GM21381 (cell line): ENCODE measurements around the gene B9D1.

Experiments
- ATAC-seq: cut with Tn5 transposase; IDR thresholded peaks from one replicate; pipeline ENCODE4 v1.9.1; 2021; ENCODE audit warnings: mild to moderate bottlenecking, moderate library complexity; ENCODE audit not compliant: unreplicated experiment

Gene B9D1

GRCh38 chr17:19341641-19342610 is 20.6 kb downstream of the B9D1 start:
- ATAC-seq, result no peak

GRCh38 chr17:19341211-19341631 is 21.3 kb downstream of the B9D1 start:
- no peak for ATAC-seq

DNA sequence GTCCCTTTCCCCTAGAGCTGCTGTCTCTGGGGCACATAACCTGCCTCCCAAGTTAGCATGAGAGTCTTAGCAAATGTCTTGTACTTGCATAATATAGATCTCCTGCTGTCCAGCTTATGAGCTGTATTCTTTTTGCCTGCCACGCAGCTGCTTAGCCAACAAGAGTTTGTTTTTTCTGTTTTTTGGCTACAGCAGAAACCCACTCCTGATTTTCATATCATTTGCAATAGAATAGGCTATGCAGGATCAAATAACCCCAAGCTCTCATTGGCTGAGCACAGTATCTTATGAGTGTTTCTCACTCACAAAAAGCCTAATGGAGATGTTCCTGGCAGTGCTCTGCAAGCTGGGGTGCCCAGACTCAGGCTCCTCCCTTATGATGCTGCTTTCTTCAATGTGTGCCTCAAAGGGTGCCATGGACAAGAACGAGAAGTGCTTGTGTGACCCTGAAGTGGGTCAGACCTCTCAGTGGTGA is 23.1 kb downstream of the B9D1 start:
- no peak for ATAC-seq

- peak; percentile 48 for ATAC-seq
Observed at GRCh38 chr17:19338031-19338990, 24.2 kb downstream of the B9D1 start.

DNA sequence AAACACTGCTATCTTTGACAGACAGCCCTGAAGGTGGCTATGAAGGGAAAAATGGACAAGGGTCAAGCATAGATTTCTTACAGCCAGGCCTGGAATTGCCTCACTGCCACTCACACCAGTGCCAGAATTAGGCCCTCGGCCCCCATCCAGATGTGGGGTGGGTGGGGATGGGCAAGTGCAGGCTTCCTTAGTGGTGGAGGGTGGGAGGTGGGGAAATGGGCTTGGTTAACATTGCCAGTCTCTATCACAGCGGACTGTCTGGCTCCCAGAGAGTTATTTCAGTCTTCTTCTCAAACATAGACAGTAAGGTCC is 24.9 kb downstream of the B9D1 start:
- ATAC-seq, result no peak

- ATAC-seq, result no peak
Observed at GRCh38 chr17:19336938-19337711, 25.4 kb downstream of the B9D1 start.

- no peak for ATAC-seq
Observed at GRCh38 chr17:19335951-19336631, 26.4 kb downstream of the B9D1 start.

DNA sequence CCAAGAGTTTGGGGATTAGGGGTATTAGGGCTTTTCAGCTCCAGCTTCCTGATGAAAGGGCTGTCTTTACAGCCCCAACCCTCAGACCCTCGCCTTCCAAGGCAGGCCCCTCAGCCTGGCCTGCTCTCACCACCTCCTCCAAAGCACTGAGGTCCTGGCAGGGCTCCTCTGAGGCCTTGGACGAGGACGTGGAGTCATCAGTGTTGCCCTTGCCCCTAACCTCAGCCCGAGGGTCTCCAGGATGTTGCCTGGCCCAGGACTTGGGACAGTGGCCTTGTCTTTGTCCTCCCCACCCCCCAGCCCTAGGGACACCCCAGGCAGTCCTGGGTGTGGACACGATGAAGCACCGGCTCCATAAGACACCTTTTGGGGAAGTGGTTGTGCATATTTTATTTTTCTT is 28.2 kb downstream of the B9D1 start:
- ATAC-seq, result no peak

- ATAC-seq, result no peak
Observed at GRCh38 chr17:19333736-19334290, 28.7 kb downstream of the B9D1 start.

- no peak for ATAC-seq
Observed at GRCh38 chr17:19333132-19333440, 29.4 kb downstream of the B9D1 start.

- ATAC-seq, result no peak
Observed at GRCh38 chr17:19332371-19333131, 30.0 kb downstream of the B9D1 start.

- ATAC-seq, result no peak
Observed at GRCh38 chr17:19331543-19332245, 30.8 kb downstream of the B9D1 start.

DNA sequence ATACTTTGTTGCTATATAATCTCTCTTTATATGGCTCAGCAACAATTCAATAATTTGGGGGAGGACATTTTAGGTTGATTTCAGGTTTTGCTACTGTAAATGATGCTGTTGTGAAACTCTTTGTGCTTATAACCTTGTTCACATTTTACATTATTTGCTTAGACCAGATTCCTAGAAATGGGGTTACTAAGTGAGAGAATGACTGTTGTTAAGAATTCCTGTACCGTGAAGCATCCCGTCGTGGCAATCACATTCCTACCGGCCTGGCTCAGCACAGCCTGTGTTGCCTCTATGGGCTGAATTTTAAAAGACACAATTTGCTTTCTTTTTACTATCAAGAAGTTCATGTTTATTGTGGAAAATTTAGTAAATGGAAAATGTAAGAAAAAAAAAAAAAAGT is 31.4 kb downstream of the B9D1 start:
- no peak for ATAC-seq

DNA sequence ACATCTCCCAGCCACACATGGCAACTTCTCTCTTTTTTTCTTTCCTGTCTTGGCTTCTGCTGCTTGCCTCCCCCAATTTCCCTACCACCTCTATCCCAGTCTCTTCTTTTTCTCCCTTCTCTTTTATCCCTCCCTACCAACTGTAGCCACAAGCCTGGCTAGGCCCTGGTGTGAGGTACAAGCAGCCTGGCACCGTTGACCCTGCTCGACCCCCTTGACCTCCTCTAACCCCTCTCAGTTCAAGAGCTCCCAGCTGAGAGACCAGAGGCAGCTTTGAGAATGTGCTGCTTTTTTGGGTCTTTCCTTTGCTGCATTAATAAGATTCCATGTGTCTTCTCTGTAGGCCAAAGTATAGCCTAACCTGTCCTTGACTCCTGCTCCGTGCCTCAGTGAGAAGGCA is 32.3 kb downstream of the B9D1 start:
- ATAC-seq, result no peak

DNA sequence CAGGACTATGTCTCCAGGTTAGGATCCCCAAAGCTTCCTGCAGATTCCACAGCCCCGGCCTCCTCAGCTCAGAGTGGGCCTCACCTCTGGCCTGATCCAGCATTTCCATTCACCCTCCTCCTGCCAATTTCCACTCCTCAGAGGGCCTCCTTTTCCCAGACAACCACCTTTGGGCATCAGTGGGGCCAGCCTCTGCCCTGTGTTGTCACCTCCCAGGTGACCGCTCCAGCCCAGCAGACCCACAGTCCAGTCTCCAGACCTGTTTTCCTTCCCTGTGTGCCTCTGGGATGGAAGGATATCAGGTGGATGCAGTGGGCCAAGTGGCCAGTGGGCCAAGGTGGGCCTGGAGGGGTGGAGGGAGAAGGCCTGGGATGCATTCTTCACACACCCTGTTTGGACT is 32.7 kb downstream of the B9D1 start:
- ATAC-seq, result no peak

- ATAC-seq, result no peak
Observed at GRCh38 chr17:19329136-19329535, 33.4 kb downstream of the B9D1 start.

DNA sequence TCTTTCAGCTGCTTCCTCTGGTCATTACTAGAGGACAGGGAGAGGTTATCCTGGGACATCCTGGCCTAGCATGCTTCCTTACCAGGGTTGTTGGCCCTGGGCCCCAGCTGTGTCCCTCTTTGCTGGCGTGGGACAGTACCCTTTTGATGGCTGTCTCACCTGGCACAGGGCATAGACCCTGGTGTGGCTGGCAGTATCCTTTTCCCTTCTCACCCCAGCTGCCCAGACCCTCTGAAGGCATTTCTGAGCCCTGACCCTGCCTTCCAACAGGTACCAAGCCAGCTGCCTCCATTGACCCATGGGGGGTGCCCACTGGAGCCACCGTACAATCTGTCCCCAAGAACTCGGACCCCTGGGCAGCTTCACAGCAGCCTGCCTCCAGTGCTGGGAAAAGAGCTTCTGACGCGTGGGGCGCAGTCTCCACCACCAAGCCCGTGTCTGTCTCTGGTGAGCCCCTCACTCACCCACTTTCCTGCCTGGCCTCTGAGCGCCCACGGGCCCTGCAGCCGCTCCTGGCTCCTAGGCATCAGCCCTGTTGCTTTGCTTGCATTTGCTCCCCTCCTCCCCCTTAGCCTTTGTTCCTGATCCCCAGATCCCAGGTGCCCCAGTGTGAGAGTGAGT is 34.0 kb downstream of the B9D1 start:
- no peak for ATAC-seq

DNA sequence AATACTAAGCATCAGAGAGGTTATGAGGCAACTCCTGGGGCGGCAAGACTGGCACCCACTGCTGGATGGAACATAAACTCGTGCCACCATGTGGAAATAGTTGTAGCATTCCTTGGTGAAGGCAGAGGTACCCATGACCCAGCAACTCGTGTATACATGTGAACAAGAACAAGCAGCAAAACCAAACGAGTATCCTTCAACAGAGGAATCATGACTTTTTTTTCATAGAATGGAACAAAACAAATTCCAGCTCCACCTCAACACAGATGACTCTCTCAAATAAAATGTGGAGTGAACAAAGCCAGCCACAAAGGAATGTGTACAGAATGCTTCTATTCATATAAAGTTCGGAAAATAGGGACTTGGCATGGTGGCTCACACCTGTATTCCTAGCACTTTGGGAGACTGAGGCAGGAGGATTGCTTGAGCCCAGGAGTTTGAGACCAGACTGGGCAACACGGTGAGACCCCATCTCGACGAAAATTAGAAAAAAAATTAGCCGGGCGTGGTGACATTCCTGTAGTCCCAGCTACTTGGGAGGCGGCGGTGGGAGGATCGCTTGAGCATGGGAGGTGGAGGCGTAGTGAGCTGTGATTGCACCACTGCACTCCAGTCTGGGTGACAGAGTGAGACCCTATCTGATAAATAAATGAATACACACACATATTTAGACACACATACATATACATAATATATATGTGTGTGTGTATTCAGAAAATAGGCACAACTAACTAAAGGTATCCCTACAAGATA is 35.3 kb downstream of the B9D1 start:
- no peak for ATAC-seq
